Measurements from ENCODE around the gene RPL26. TPM values are rescaled to one million over a fixed set of nuclear protein-coding genes. Genes with fewer than 3 reads are reported as not detected.

The RPL26 gene
- total RNA-seq, 5 donors from 2014 or later (not counting 1 experiment from before 2014, with no cell fraction given): 2,515 to 2,978 (median 2,612) TPM

- ChIA-PET POLR2A (no interaction called here), CTCF (interaction anchor here (0.6 to 1.5 kb wide), 14 partner anchors 10 to 616 kb away, joined by 3 to 14 read pairs (median 4); partner anchors contain the start of gene NDEL1 (in 1 of the 2))
- Histone ChIP-seq H3K4me3 (ENCODE audit: control insufficient read depth in 1 of 2, extremely low read depth in 1 of 2, low read length in 1 of 2) (no peak overlapping the region), H3K4me1 (ENCODE audit: control insufficient read depth in 1 of 2, extremely low read depth in 1 of 2, insufficient read depth in 2 of 2, low read length in 2 of 2) (peaks cover 0 to 11% of the 10 kb centered on the region in 2 experiments), H3K36me3 (ENCODE audit: control insufficient read depth in 2 of 2, extremely low read depth in 1 of 2, insufficient read depth in 1 of 2, low read length in 1 of 2) (no peaks in the 10 kb centered on the region), H3K9me3 (no peaks in the 10 kb centered on the region), H3K27ac (ENCODE audit: low read length) (no peak overlapping the region), H3K27me3 (replicated peaks in 1 of 2; ENCODE audit: control insufficient read depth in 2 of 2, extremely low read depth in 1 of 2, insufficient read depth in 2 of 2, low read length in 1 of 2) (peaks cover 0 to 32% of the 10 kb centered on the region in 2 experiments)
- Mint-ChIP-seq H3K4me3 (no peak overlapping the region), H3K9me3 (no peaks in the 10 kb centered on the region), H3K27me3 (peaks cover 5 to 10% of the 10 kb centered on the region in 2 donors), H3K36me3 (no peaks in the 10 kb centered on the region), H3K27ac (no peak overlapping the region), H3K4me1 (peaks cover 7 to 16% (median 16%) of the 10 kb centered on the region in 3 donors)
- ATAC-seq (replicated peaks in 1 of 4): peak; percentile 78 to 88 (median 80)
- peak; percentile 18 to 90 (median 69) for DNase-seq
- WGBS (ENCODE audit: insufficient coverage): 19% methylated on average over 15 of the region's 19 CpGs
These were observed 27.2 kb upstream of the RPL26 start for GRCh38 chr17:8409966-8410882.

- DNase-seq (no peak), ATAC-seq (replicated peaks in 1 of 4) (no peak)
- ChIA-PET POLR2A (interaction anchor here in 1 of 2 donors (0.7 kb wide), 1 partner anchor 796 kb away, joined by 3 read pairs; no protein-coding TSS in a partner anchor), CTCF (interaction anchor here (0.5 to 1.9 kb wide), 3 partner anchors 22 to 338 kb away, joined by 3 to 6 read pairs (median 3); no protein-coding TSS in a partner anchor)
- H3K27ac Mint-ChIP-seq: no peak overlapping the region
- WGBS (ENCODE audit: insufficient coverage): 48% methylated on average over 11 of the region's 14 CpGs
- Histone ChIP-seq H3K27me3 (replicated peaks in 1 of 2; ENCODE audit: control insufficient read depth in 2 of 2, extremely low read depth in 1 of 2, insufficient read depth in 2 of 2, low read length in 1 of 2) (peaks cover 0 to 32% of the 10 kb centered on the region in 2 experiments), H3K27ac (ENCODE audit: low read length) (no peak overlapping the region), H3K36me3 (ENCODE audit: control insufficient read depth in 2 of 2, extremely low read depth in 1 of 2, insufficient read depth in 1 of 2, low read length in 1 of 2) (no peaks in the 10 kb centered on the region), H3K9me3 (no peaks in the 10 kb centered on the region), H3K4me3 (ENCODE audit: control insufficient read depth in 1 of 2, extremely low read depth in 1 of 2, low read length in 1 of 2) (no peak overlapping the region), H3K4me1 (ENCODE audit: control insufficient read depth in 1 of 2, extremely low read depth in 1 of 2, insufficient read depth in 2 of 2, low read length in 2 of 2) (peaks cover 0 to 9% of the 10 kb centered on the region in 2 experiments)
- H3K4me1 Mint-ChIP-seq: peaks cover 7 to 13% (median 12%) of the 10 kb centered on the region in 3 donors
- H3K4me3 Mint-ChIP-seq: no peak overlapping the region
- peaks cover 5 to 13% of the 10 kb centered on the region in 2 donors for H3K27me3 Mint-ChIP-seq
- H3K9me3 Mint-ChIP-seq: no peaks in the 10 kb centered on the region
- H3K36me3 Mint-ChIP-seq: no peaks in the 10 kb centered on the region
These were observed 25.4 kb upstream of the RPL26 start for GRCh38 chr17:8408371-8408770.

- Histone ChIP-seq H3K27me3 (replicated peaks in 1 of 2; ENCODE audit: control insufficient read depth in 2 of 2, extremely low read depth in 1 of 2, insufficient read depth in 2 of 2, low read length in 1 of 2) (peaks cover 0 to 38% of the 10 kb centered on the region in 2 experiments), H3K4me3 (ENCODE audit: control insufficient read depth in 1 of 2, extremely low read depth in 1 of 2, low read length in 1 of 2) (no peak overlapping the region), H3K36me3 (ENCODE audit: control insufficient read depth in 2 of 2, extremely low read depth in 1 of 2, insufficient read depth in 1 of 2, low read length in 1 of 2) (no peaks in the 10 kb centered on the region), H3K9me3 (no peaks in the 10 kb centered on the region), H3K4me1 (ENCODE audit: control insufficient read depth in 1 of 2, extremely low read depth in 1 of 2, insufficient read depth in 2 of 2, low read length in 2 of 2) (peaks cover 0 to 4% of the 10 kb centered on the region in 2 experiments), H3K27ac (ENCODE audit: low read length) (no peak overlapping the region)
- ChIA-PET CTCF (interaction anchor here (0.5 to 0.7 kb wide), 2 partner anchors 381 to 1192 kb away, joined by 4 to 5 read pairs; no protein-coding TSS in a partner anchor), POLR2A (no interaction called here)
- ATAC-seq (replicated peaks in 1 of 4) (no peak), DNase-seq (no peak)
- 56% methylated on average over 2 of the region's 2 CpGs for WGBS (ENCODE audit: insufficient coverage)
- Mint-ChIP-seq H3K4me1 (peaks cover 5 to 7% (median 6%) of the 10 kb centered on the region in 3 donors), H3K27ac (no peak overlapping the region), H3K27me3 (peaks cover 20 to 30% of the 10 kb centered on the region in 2 donors), H3K36me3 (no peaks in the 10 kb centered on the region), H3K4me3 (no peak overlapping the region), H3K9me3 (no peaks in the 10 kb centered on the region)
These were observed 23.2 kb upstream of the RPL26 start for GRCh38 chr17:8406174-8406573.

GRCh38 chr17:8405499-8406016, 22.6 kb upstream of the RPL26 start:
- H3K27me3 ChIP-seq (replicated peaks in 1 of 2; ENCODE audit: control insufficient read depth in 2 of 2, extremely low read depth in 1 of 2, insufficient read depth in 2 of 2, low read length in 1 of 2): peaks cover 0 to 38% of the 10 kb centered on the region in 2 experiments
- no peak overlapping the region for H3K4me3 ChIP-seq (ENCODE audit: control insufficient read depth in 1 of 2, extremely low read depth in 1 of 2, low read length in 1 of 2)
- peaks cover 0 to 4% of the 10 kb centered on the region in 2 experiments for H3K4me1 ChIP-seq (ENCODE audit: control insufficient read depth in 1 of 2, extremely low read depth in 1 of 2, insufficient read depth in 2 of 2, low read length in 2 of 2)
- Mint-ChIP-seq H3K9me3 (no peaks in the 10 kb centered on the region), H3K27me3 (peaks cover 25 to 36% of the 10 kb centered on the region in 2 donors), H3K27ac (no peak overlapping the region), H3K4me3 (no peak overlapping the region), H3K4me1 (peaks cover 5 to 7% (median 5%) of the 10 kb centered on the region in 3 donors), H3K36me3 (no peaks in the 10 kb centered on the region)
- WGBS (ENCODE audit: insufficient coverage): 85% methylated on average over 9 of the region's 11 CpGs
- ATAC-seq (replicated peaks in 1 of 4) (no peak), DNase-seq (no peak)
- H3K27ac ChIP-seq (ENCODE audit: low read length): no peak overlapping the region
- ChIA-PET CTCF (interaction anchor here (0.5 to 0.7 kb wide), 2 partner anchors 381 to 1191 kb away, joined by 4 to 5 read pairs; no protein-coding TSS in a partner anchor), POLR2A (no interaction called here)
- no peaks in the 10 kb centered on the region for H3K36me3 ChIP-seq (ENCODE audit: control insufficient read depth in 2 of 2, extremely low read depth in 1 of 2, insufficient read depth in 1 of 2, low read length in 1 of 2)
- no peaks in the 10 kb centered on the region for H3K9me3 ChIP-seq

GRCh38 chr17:8402921-8403536, 20.0 kb upstream of the RPL26 start:
- Mint-ChIP-seq H3K9me3 (no peaks in the 10 kb centered on the region), H3K36me3 (no peaks in the 10 kb centered on the region), H3K27ac (no peak overlapping the region), H3K4me3 (no peak overlapping the region), H3K4me1 (no peaks in the 10 kb centered on the region), H3K27me3 (peaks cover 20 to 38% of the 10 kb centered on the region in 2 donors)
- no peaks in the 10 kb centered on the region for H3K9me3 ChIP-seq
- ChIA-PET CTCF (no interaction called here), POLR2A (interaction anchor here in 1 of 2 donors (0.6 kb wide), 1 partner anchor 18 kb away, joined by 4 read pairs; no protein-coding TSS in a partner anchor)
- no peaks in the 10 kb centered on the region for H3K4me1 ChIP-seq (ENCODE audit: control insufficient read depth in 1 of 2, extremely low read depth in 1 of 2, insufficient read depth in 2 of 2, low read length in 2 of 2)
- no peak overlapping the region for H3K4me3 ChIP-seq (ENCODE audit: control insufficient read depth in 1 of 2, extremely low read depth in 1 of 2, low read length in 1 of 2)
- 80% methylated on average over 6 of the region's 11 CpGs for WGBS (ENCODE audit: insufficient coverage)
- H3K27ac ChIP-seq (ENCODE audit: low read length): no peak overlapping the region
- H3K27me3 ChIP-seq (replicated peaks in 1 of 2; ENCODE audit: control insufficient read depth in 2 of 2, extremely low read depth in 1 of 2, insufficient read depth in 2 of 2, low read length in 1 of 2): peaks cover 0 to 49% of the 10 kb centered on the region in 2 experiments
- ATAC-seq (replicated peaks in 1 of 4) (no peak), DNase-seq (no peak)
- H3K36me3 ChIP-seq (ENCODE audit: control insufficient read depth in 2 of 2, extremely low read depth in 1 of 2, insufficient read depth in 1 of 2, low read length in 1 of 2): no peaks in the 10 kb centered on the region

- WGBS (ENCODE audit: insufficient coverage): 80% methylated on average over 1 of the region's 2 CpGs
- H3K27me3 ChIP-seq (replicated peaks in 1 of 2; ENCODE audit: control insufficient read depth in 2 of 2, extremely low read depth in 1 of 2, insufficient read depth in 2 of 2, low read length in 1 of 2): peaks cover 0 to 48% of the 10 kb centered on the region in 2 experiments
- Mint-ChIP-seq H3K27me3 (peaks cover 20 to 45% of the 10 kb centered on the region in 2 donors), H3K4me1 (no peaks in the 10 kb centered on the region), H3K36me3 (no peaks in the 10 kb centered on the region), H3K4me3 (no peak overlapping the region), H3K27ac (peak overlapping the region in 1 of 2 donors; percentile 4), H3K9me3 (no peaks in the 10 kb centered on the region)
- no peaks in the 10 kb centered on the region for H3K9me3 ChIP-seq
- ChIA-PET POLR2A (no interaction called here), CTCF (no interaction called here)
- ATAC-seq (replicated peaks in 1 of 4) (no peak), DNase-seq (no peak)
- no peak overlapping the region for H3K27ac ChIP-seq (ENCODE audit: low read length)
- no peaks in the 10 kb centered on the region for H3K36me3 ChIP-seq (ENCODE audit: control insufficient read depth in 2 of 2, extremely low read depth in 1 of 2, insufficient read depth in 1 of 2, low read length in 1 of 2)
- H3K4me1 ChIP-seq (ENCODE audit: control insufficient read depth in 1 of 2, extremely low read depth in 1 of 2, insufficient read depth in 2 of 2, low read length in 2 of 2): no peaks in the 10 kb centered on the region
- H3K4me3 ChIP-seq (ENCODE audit: control insufficient read depth in 1 of 2, extremely low read depth in 1 of 2, low read length in 1 of 2): no peak overlapping the region
These were observed 18.1 kb upstream of the RPL26 start for GRCh38 chr17:8401107-8401506.
